Activated T-cell treated with anti-CD3 and anti-CD28 coated beads for 1 hour (primary cell): ENCODE measurements around the gene ADAMTS6.

Source experiments
- DNase-seq: peaks from one replicate; pipeline ENCODE4 v3.0.0-alpha.2; 2020; ENCODE audit warnings: low read depth

Gene ADAMTS6

DNA sequence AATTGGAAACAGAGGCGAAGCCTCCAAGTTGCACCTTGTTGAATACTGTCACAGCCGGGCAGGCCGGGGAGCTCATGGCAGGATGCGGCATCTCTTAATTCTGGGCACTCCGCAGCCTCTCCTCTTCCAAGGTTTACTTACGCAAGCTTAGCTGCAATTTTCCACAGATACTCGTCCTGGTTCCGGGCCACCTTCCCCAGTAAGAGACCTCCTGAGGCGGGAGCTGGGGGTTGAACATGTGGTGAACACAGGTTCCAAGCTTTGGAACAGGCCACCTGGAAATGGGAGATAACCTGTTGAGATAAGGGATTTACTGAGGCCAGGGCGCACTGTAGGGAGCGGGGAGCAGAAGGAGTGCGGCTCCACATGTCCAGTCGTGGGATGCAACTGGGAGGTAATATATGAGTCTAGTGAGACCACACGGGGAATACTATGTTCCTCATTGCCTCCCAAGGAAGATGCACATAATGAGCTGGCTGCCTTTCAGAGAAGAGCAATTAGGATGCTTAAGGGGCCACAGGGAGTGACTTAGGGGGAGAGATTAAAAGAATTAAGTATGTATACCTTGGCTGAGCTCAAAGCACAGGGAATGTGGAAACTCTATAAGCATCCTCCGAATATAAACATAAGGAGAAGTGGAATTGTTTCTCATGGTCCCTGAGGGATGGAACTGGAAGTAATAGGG lies 377.8 kb downstream of the ADAMTS6 start:
- no peak for DNase-seq

DNA sequence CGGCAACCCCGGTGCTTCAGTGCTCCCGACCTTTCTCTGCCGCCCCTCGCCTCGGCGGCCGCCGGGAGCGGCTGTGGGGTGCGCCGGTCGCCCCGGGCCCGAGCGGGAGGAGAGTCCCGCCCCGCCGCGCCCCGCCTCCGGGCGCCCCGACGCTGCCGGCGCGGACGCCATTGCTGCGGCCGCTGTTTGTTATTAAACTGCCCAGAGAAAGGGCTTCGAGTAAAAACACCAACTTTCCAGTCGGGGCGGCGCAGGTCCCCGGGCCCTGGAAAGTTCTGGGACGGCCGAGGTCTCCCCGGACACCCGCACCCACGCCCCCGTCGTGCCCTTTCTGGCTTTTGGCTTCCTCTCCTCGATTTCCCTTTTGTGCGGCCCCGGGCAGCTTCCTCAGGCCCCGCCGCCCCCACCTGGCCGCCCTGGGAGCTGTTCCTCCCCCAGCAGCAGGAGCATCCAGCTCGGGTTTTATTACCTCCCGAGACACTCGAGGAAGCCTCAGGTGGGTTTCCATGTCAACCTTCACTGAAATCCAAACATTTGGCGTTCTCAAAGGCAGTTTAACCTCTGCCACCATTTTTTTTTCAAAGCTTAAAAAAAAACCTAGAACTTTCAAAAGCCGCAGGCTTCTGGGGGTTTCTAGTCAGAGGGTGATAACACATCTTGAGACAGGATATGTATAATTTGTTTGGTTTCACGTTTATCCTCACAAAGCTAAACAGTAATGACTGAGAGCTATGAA lies 378.6 kb downstream of the ADAMTS6 start:
- DNase-seq = peak; percentile 34

DNA sequence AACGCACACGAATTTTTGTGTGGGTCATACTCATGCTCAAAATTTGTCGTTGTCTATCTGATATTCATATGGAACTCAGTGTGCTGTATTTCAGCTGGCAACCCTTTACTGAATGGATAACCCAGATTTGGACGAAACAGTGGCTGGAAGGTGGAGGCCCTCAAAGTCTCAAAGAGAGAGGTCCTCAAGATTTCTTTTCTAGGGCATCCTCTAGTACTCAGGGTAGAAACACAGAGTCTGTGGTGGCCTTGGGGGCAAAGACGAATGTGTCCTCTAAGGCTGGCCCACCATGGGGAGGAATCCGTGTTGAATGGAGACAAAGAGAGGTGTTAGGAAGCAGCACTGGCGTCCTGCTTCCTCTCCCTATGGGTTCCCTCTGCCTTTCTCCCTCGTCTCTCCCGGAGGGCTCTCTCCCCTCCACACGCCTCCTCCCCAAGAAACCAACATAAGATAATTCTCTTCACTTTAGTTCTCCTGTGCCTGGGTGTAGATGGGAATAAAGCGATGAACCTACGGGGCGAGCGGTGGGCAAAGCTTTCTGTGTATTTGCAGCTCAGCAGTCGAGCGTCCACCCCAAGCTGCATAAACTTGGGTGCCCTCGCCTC lies 379.2 kb downstream of the ADAMTS6 start:
- no peak for DNase-seq

DNA sequence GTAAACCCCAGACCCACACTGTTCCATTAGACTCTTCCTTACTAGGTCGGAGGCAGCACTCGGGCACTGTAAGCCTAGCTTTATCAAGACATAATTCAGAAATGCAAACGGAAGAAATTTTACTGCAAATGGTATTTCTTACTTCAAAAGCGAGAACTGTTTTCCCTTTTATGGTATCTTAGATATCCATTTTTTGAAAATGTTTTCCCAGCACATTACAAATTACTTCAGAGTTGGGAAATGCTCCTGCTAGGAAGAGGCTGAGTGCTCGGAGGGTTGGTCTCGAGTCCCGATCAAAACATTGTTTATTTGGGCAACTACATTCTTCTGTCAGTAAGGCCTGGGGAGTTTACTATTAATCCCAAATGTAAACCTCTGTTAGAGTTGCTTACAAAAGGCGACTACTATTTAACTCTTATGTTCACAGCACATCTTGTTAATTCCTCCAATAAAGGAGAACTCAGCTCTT lies 380.1 kb downstream of the ADAMTS6 start:
- DNase-seq = no peak

DNA sequence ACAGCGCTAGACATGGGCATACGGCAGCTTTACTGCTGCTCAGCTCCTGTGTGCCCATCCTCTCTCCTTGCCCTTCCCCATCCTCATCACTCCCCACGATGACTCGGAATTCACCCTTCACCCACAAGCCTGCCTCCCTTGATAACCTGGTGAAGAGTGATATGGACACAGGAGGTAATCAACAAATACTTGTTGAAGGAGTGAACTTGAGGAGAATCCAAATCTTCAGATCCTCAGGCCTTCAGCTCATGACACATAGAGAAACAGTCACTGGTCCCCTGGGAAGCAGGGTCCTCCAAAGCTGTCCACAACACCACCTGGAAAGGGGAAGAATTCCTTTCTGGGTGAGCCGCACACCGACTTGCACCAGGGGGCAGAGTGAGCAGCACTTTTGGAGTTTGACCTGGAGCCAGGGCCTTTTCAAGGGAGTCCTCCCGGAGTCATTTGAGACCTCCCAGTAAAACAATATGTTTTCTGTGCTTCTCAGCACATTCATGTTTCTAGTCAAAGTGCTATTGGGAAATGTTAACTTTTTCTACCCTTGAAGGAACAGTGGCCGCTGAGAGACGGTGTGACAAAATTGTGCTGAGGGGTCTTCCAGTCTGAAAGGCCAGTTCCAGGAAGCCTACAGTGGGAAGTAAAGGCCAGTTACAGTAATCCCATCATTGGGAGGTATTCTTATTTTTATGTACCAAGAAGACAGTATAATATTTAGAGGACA lies 380.6 kb downstream of the ADAMTS6 start:
- DNase-seq = no peak
